AG10803 (cell line): Measurements from ENCODE around the gene SPON1.

Source experiments
- DNase-seq: peaks from one replicate; pipeline ENCODE4 v3.0.0; 2010; ENCODE audit warnings: low read depth
- H3K4me3 ChIP-seq: 2 replicates; pipeline ENCODE4 v1.5.1; 2011; ENCODE audit warnings: mild to moderate bottlenecking, low read length, control low read depth
- CTCF ChIP-seq: conservative IDR thresholded peaks from 2 replicates; pipeline ENCODE4 v1.5.1; 2011; ENCODE audit warnings: mild to moderate bottlenecking, low read length, control low read depth, inconsistent platforms

Gene SPON1

GRCh38 chr11:14258221-14258935 is 295.9 kb downstream of the SPON1 start:
- TF ChIP-seq CTCF = no peak
- no peak overlapping the region for H3K4me3 ChIP-seq
- peak; percentile 29 for DNase-seq

GRCh38 chr11:14259186-14259784 is 296.8 kb downstream of the SPON1 start:
- no peak for DNase-seq
- no peak for TF ChIP-seq CTCF

GRCh38 chr11:14259878-14260277 is 297.4 kb downstream of the SPON1 start:
- DNase-seq = no peak
- no peak for TF ChIP-seq CTCF
- H3K4me3 ChIP-seq = no peak overlapping the region

More at GRCh38 chr11:14259186-14259784, 296.8 kb downstream of the SPON1 start:
- no peak overlapping the region for H3K4me3 ChIP-seq

- no peak for DNase-seq
- H3K4me3 ChIP-seq = no peak overlapping the region
- TF ChIP-seq CTCF = no peak
Measured at GRCh38 chr11:14261066-14261465, 298.5 kb downstream of the SPON1 start.

GRCh38 chr11:14262271-14262846 is 299.8 kb downstream of the SPON1 start:
- TF ChIP-seq CTCF = no peak
- no peak overlapping the region for H3K4me3 ChIP-seq
- no peak for DNase-seq

- TF ChIP-seq CTCF = no peak
- no peak for DNase-seq
- no peak overlapping the region for H3K4me3 ChIP-seq
Measured at GRCh38 chr11:14264966-14265365, 302.4 kb downstream of the SPON1 start.

- no peak overlapping the region for H3K4me3 ChIP-seq
- DNase-seq = no peak
- no peak for TF ChIP-seq CTCF
Measured at GRCh38 chr11:14266622-14267021, 304.1 kb downstream of the SPON1 start.
